Heart left ventricle (tissue), 13 donors: ENCODE data around the gene PCDHGA3.

Source experiments
- CTCF ChIP-seq, 12 donors: fragments of 200-600 bp; sonication (generic) in 4 of 12; IDR thresholded peaks; one replicate each; pipeline versions ENCODE4 v1.5.0 to v1.8.0; 2018 to 2022; ENCODE audit warnings: antibody characterized with exemption in 12 of 12, mild to moderate bottlenecking in 5 of 12
- POLR2A ChIP-seq, 2 donors: fragments of 450-650 bp; IDR thresholded peaks; one replicate each; pipeline ENCODE4 v1.6.1; 2017; ENCODE audit warnings: antibody characterized with exemption in 2 of 2, mild to moderate bottlenecking in 2 of 2, moderate library complexity in 2 of 2
- donor health status: ischemic (EF 13 %, LVEDD 7.1; RV severe dilation, severe dysfunction).
- donor health status: DM: no; HTN: yes; CAD: no.
- donor health status: DM: no; HTN: no; CAD: no.
- donor health status: ischemic (EF 25% LVEDD 6.9; RV normal size, moderate dysfunction).
- donor health status: ischemic (EF 25% LVEDD 5.7; RV mildly dilated, moderate dysfunction).
- donor health status: ischemic (EF 35%, LVEDD 5.7; RV mildly dilated, moderate dysfunction).
- donor health status: nonischemic (EF 11% LVEDD 7.7; RV severe dilation, severe dysfunction).
- donor health status: DM: yes; HTN: yes; CAD: no.
- donor health status: PGD.
- donor health status: ischemic (EF 29% LVEDD 5.4; RV normal size, mild dysfunction).
- donor health status: nonischemic (EF 23%, LVEDD 6.1; RV moderate dilation, normal function).

- TF ChIP-seq CTCF (IDR thresholded peaks at IDR 0.05) (no peak), POLR2A (IDR thresholded peaks at IDR 0.05) (no peak)
Observed at GRCh38 chr5:141366016-141366896, 22.6 kb downstream of the PCDHGA3 start.
